Naive B cell (primary cell): Measurements from ENCODE around the gene KCNK7. TPM values are rescaled to one million over a fixed set of nuclear protein-coding genes. Genes with fewer than 3 reads are reported as not detected.

Source experiments
- ATAC-seq, 2 donors: fragments of 150-1000 bp; cut with Tn5 transposase; 2 replicates each; pipeline ENCODE4 v1.10.0; 2021; ENCODE audit warnings: low read depth in 2 of 2, mild to moderate bottlenecking in 2 of 2, moderate library complexity in 2 of 2
- DNase-seq: peaks from one replicate; pipeline ENCODE4 v3.0.0; 2022
- H3K27ac Mint-ChIP-seq, 6 donors: one replicate each; pipeline ENCODE4 v1.8.0; 2020 to 2022; ENCODE audit warnings: mild to moderate bottlenecking in 6 of 6, mixed read lengths in 6 of 6, moderate library complexity in 5 of 6, inconsistent platforms in 2 of 6
- H3K27me3 Mint-ChIP-seq, 3 donors: one replicate each; pipeline ENCODE4 v1.8.0; 2021 to 2022; ENCODE audit warnings: mixed read lengths in 3 of 3, mild to moderate bottlenecking in 1 of 3
- H3K36me3 Mint-ChIP-seq, 2 donors: one replicate each; pipeline ENCODE4 v1.8.0; 2020 to 2022; ENCODE audit warnings: mixed read lengths in 2 of 2, inconsistent platforms in 1 of 2, mild to moderate bottlenecking in 1 of 2
- H3K4me1 Mint-ChIP-seq, 3 donors: one replicate each; pipeline ENCODE4 v1.8.0; 2020 to 2022; ENCODE audit warnings: mixed read lengths in 3 of 3, inconsistent platforms in 1 of 3, mild to moderate bottlenecking in 1 of 3, moderate library complexity in 1 of 3
- H3K4me3 Mint-ChIP-seq, 8 donors: one replicate each; pipeline ENCODE4 v1.8.0; 2020 to 2022; ENCODE audit warnings: mild to moderate bottlenecking in 8 of 8, mixed read lengths in 8 of 8, moderate library complexity in 8 of 8, inconsistent platforms in 2 of 8
- H3K9me3 Mint-ChIP-seq, 7 donors: one replicate each; pipeline ENCODE4 v1.8.0; 2020 to 2022; ENCODE audit warnings: mixed read lengths in 7 of 7, mild to moderate bottlenecking in 5 of 7, inconsistent platforms in 2 of 7, moderate library complexity in 1 of 7
- polyA plus RNA-seq, 6 donors: library from polyadenylated mRNA; unstranded; fragments of 300-500 nt; fragmentation: Illumina TruSeq; gene quantifications; one replicate each; pipeline ENCODE4 v1.2.3, GENCODE V29; 2021; ENCODE audit warnings: low read depth in 6 of 6

Gene KCNK7
- polyA plus RNA-seq, 6 donors from 2014 or later, result not detected

GRCh38 chr11:65557280-65558001 lies 38.2 kb downstream of the KCNK7 start:
- peaks cover 0 to under 1% (median 0%) of the 10 kb centered on the region in 7 donors for H3K9me3 Mint-ChIP-seq
- H3K4me1 Mint-ChIP-seq, result peaks cover 38 to 53% (median 49%) of the 10 kb centered on the region in 3 donors
- H3K36me3 Mint-ChIP-seq, result no peaks in the 10 kb centered on the region
- peak overlapping the region in 3 of 6 donors; percentile 20 to 75 (median 73) for H3K27ac Mint-ChIP-seq
- no peak for DNase-seq
- peak overlapping the region; percentile 74 to 90 (median 84) for H3K4me3 Mint-ChIP-seq
- ATAC-seq, result peak; percentile 17 to 21
- H3K27me3 Mint-ChIP-seq, result no peaks in the 10 kb centered on the region

- Mint-ChIP-seq H3K27me3 (no peaks in the 10 kb centered on the region), H3K9me3 (peaks cover 0 to 1% (median 0%) of the 10 kb centered on the region in 7 donors), H3K36me3 (no peaks in the 10 kb centered on the region), H3K4me1 (peaks cover 41 to 60% (median 52%) of the 10 kb centered on the region in 3 donors), H3K27ac (peak overlapping the region in 5 of 6 donors; percentile 20 to 75 (median 41)), H3K4me3 (peak overlapping the region; percentile 74 to 90 (median 84))
- ATAC-seq, result no peak
- DNase-seq, result no peak
These were observed 38.9 kb downstream of the KCNK7 start for GRCh38 chr11:65556470-65557279.

DNA sequence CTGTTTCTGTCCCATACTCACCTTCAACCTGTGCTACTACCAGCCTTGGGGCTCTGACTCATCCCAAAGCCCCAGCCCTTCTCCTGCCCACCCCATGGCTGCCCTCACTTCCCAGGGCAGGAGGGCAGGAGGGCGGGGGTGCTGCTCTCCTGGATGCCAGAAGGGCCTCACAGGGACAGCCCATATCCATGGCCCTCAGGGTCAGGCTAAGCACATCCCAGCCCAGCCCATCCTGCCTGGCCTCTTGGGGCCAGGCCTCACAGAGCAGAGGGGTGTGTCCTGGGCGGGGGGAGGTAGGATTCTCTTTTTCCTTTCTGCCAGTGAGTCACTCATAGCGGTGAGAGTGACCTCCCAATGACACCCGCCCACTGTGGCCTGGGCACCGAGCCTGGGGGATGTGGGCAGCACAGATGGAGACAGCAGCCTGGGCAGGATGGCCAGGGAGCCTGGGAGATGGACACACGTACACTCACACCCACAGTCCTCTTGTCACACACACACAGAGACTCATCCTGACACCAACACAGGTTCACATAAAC lies 39.8 kb downstream of the KCNK7 start:
- Mint-ChIP-seq H3K27me3 (no peaks in the 10 kb centered on the region), H3K4me1 (peaks cover 46 to 66% (median 57%) of the 10 kb centered on the region in 3 donors), H3K36me3 (no peaks in the 10 kb centered on the region), H3K4me3 (peak overlapping the region in 7 of 8 donors; percentile 0 to 84 (median 66)), H3K9me3 (peaks cover 0 to 1% (median 0%) of the 10 kb centered on the region in 7 donors), H3K27ac (peak overlapping the region in 3 of 6 donors; percentile 12 to 74 (median 26))
- ATAC-seq (no peak), DNase-seq (no peak)

GRCh38 chr11:65554842-65555430 lies 40.7 kb downstream of the KCNK7 start:
- Mint-ChIP-seq H3K9me3 (peaks cover 0 to 1% (median 0%) of the 10 kb centered on the region in 7 donors), H3K27ac (peak overlapping the region in 2 of 6 donors; percentile 74 to 78), H3K36me3 (no peaks in the 10 kb centered on the region), H3K27me3 (no peaks in the 10 kb centered on the region), H3K4me1 (peaks cover 41 to 57% (median 49%) of the 10 kb centered on the region in 3 donors), H3K4me3 (peak overlapping the region in 5 of 8 donors; percentile 2 to 84 (median 63))
- DNase-seq (no peak), ATAC-seq (no peak)

DNA sequence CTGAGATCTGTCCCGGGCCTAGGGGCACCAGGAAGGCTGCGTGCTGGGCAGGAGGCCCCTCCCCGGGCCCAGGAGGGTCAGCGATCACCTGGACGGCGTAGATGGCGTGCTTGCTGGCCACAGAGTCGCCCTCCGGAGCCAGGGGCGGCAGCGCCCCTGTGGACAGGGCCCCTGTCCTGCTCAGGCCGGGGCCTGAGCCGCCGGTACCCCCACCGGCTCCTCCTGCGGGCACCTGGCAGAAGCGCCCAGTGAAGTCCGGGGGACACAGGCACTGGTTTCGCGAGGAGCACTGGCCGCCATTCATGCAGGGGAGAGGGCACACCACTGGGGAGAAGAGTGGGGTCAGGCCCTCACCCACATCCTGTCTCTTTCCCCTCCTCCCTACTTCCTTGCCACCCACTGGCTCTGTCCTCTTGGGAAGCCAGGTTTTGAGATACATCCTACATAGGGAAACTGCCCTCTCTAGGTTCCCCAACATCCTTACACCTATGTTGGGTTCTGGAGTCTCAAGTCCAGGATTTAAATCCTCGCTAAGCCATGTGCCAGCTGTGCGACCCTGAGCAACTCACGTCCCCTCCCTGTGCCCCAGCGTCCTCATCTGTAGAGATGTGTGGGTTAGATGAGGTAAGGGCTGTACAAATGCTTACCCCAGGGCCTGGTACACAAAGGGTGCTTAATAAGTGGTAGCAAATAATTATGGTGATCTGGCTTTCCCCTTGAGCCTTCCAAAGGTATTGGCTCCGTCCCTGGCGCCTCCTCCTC lies 41.4 kb downstream of the KCNK7 start:
- Mint-ChIP-seq H3K27me3 (no peaks in the 10 kb centered on the region), H3K27ac (peak overlapping the region in 2 of 6 donors; percentile 70 to 78), H3K4me3 (peak overlapping the region in 5 of 8 donors; percentile 29 to 84 (median 49)), H3K4me1 (peaks cover 41 to 56% (median 48%) of the 10 kb centered on the region in 3 donors), H3K9me3 (peaks cover 0 to 1% (median 0%) of the 10 kb centered on the region in 7 donors), H3K36me3 (no peaks in the 10 kb centered on the region)
- ATAC-seq (no peak), DNase-seq (no peak)

DNA sequence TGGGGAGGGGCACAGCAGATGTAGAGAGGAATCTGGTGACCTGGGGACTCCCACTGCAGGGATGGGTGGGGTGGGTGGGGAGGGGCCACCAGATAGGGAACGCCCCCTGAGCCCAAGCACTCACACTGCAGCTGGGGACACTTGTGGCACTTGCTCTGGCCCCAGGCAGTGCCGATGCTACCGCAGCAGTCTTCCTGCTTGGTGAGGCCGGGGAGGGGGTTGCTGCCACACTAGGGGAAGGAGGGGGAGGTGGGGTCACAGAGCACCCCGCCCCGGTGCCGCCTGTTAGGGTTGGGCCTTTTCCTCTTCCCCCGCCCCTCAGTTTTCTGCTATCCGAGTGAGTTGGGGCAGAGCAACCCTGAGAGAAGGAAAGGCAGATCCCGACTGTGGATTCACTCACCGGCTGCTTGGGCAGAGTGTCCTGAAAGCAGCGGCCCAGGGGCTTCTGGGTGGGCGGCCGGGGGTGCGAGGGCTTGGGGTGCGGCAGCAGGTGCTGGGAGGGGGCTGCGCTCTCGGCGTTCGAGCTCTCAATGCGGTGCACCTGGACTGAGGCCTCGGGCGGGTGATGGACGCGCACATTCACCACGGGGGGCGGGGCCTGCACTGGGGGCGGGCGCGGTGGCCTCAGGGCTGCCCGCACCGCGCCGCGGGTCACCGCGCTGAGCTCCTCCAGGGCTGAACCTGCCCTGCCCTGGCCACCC lies 42.1 kb downstream of the KCNK7 start:
- DNase-seq, result peak; percentile 33
- Mint-ChIP-seq H3K9me3 (peaks cover 0 to 1% (median 0%) of the 10 kb centered on the region in 7 donors), H3K4me1 (peaks cover 49 to 60% (median 55%) of the 10 kb centered on the region in 3 donors), H3K27ac (peak overlapping the region in 2 of 6 donors; percentile 44 to 52), H3K4me3 (peak overlapping the region in 3 of 8 donors; percentile 9 to 47 (median 31)), H3K36me3 (no peaks in the 10 kb centered on the region), H3K27me3 (no peaks in the 10 kb centered on the region)
- ATAC-seq, result peak; percentile 41 to 58

GRCh38 chr11:65552388-65552951 lies 43.1 kb downstream of the KCNK7 start:
- Mint-ChIP-seq H3K27me3 (no peaks in the 10 kb centered on the region), H3K4me1 (peaks cover 56 to 67% (median 63%) of the 10 kb centered on the region in 3 donors), H3K27ac (peak overlapping the region; percentile 21 to 97 (median 79)), H3K4me3 (peak overlapping the region in 7 of 8 donors; percentile 2 to 78 (median 53)), H3K36me3 (no peaks in the 10 kb centered on the region), H3K9me3 (peaks cover 0 to 1% (median 0%) of the 10 kb centered on the region in 7 donors)
- ATAC-seq, result no peak
- DNase-seq, result no peak

DNA sequence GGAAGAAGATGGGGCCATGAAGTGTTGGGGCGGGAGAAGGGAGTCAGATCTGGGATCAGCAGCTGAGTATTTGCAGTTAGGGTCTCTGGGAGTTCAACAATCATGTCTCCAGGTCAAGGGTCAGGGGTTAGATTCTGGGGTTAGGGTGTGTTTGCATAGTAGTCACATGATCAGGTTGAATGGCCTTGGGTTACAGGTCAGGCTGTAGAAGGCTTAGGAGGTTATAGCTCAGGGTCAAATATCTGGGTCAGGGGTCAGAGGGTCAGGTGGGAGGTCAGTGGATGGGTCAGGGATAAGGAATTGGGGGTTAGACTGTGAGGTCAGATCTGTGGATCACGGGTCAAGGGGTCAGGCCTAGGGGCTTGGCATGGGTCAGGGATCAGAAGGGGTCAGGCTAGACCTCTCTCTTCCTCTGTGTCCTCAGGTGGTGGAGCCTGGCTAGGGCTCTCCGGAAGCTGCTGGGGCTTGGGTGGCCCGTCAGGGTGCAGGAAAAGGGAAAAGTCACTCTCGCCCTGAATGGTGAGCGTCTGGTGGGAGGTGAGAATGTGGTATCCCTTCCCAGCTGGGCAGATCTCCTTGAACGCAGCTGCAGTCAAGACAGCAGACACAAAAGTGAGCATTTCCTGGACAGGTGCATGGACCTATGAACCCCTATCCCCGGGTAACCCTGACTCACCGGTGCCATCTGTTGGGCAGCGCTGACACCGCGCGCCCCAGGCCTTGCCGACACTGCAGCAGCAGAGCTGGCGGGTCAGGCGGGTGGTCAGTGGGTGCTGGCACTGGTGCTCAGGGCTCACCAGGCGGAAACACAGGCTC lies 43.8 kb downstream of the KCNK7 start:
- Mint-ChIP-seq H3K4me1 (peaks cover 57 to 63% (median 62%) of the 10 kb centered on the region in 3 donors), H3K27me3 (no peaks in the 10 kb centered on the region)
- ATAC-seq, result peak; percentile 84 to 85

GRCh38 chr11:65549096-65549495 lies 46.5 kb downstream of the KCNK7 start:
- peaks cover 0 to 1% (median 0%) of the 10 kb centered on the region in 7 donors for H3K9me3 Mint-ChIP-seq
- H3K4me1 Mint-ChIP-seq, result peaks cover 63 to 66% (median 65%) of the 10 kb centered on the region in 3 donors
- H3K27ac Mint-ChIP-seq, result peak overlapping the region in 3 of 6 donors; percentile 33 to 97 (median 82)
- ATAC-seq, result no peak
- H3K4me3 Mint-ChIP-seq, result peak overlapping the region in 6 of 8 donors; percentile 8 to 86 (median 74)
- no peaks in the 10 kb centered on the region for H3K27me3 Mint-ChIP-seq
- DNase-seq, result no peak
- H3K36me3 Mint-ChIP-seq, result no peaks in the 10 kb centered on the region

More for the DNA sequence above, 43.8 kb downstream of the KCNK7 start:
- H3K27ac Mint-ChIP-seq, result peak overlapping the region; percentile 52 to 93 (median 84)
- H3K4me3 Mint-ChIP-seq, result peak overlapping the region; percentile 2 to 80 (median 62)
- no peaks in the 10 kb centered on the region for H3K36me3 Mint-ChIP-seq
- H3K9me3 Mint-ChIP-seq, result peaks cover 0 to 1% (median 0%) of the 10 kb centered on the region in 7 donors
- DNase-seq, result peak; percentile 81

GRCh38 chr11:65548395-65548794 lies 47.2 kb downstream of the KCNK7 start:
- Mint-ChIP-seq H3K4me3 (peak overlapping the region; percentile 30 to 86 (median 71)), H3K36me3 (no peaks in the 10 kb centered on the region), H3K27me3 (no peaks in the 10 kb centered on the region), H3K9me3 (peaks cover 0 to 1% (median 0%) of the 10 kb centered on the region in 7 donors), H3K4me1 (peaks cover 69 to 71% (median 70%) of the 10 kb centered on the region in 3 donors), H3K27ac (peak overlapping the region in 4 of 6 donors; percentile 60 to 97 (median 90))
- DNase-seq, result no peak
- ATAC-seq, result no peak
